Mesothelial cell of epicardium (in vitro differentiated cells): ENCODE measurements around the gene MYH10. TPM values are rescaled to one million over a fixed set of nuclear protein-coding genes. Genes with fewer than 3 reads are reported as not detected.

Experiments
- DNase-seq, 2 experiments: peaks; one replicate each; pipeline ENCODE4 v3.0.0; 2021; ENCODE audit warnings: low spot score in 2 of 2; ENCODE audit not compliant: unreplicated experiment in 2 of 2
- H3K27ac Mint-ChIP-seq: 2 replicates; pipeline ENCODE4 v1.8.0; 2021; ENCODE audit warnings: mixed read lengths
- H3K27me3 Mint-ChIP-seq: 2 replicates; pipeline ENCODE4 v1.8.0; 2021; ENCODE audit warnings: low read depth, mixed read lengths
- H3K36me3 Mint-ChIP-seq: 2 replicates; pipeline ENCODE4 v1.8.0; 2021; ENCODE audit warnings: mixed read lengths
- H3K4me1 Mint-ChIP-seq: 2 replicates; pipeline ENCODE4 v1.8.0; 2021; ENCODE audit warnings: mixed read lengths
- H3K4me3 Mint-ChIP-seq: 2 replicates; pipeline ENCODE4 v1.8.0; 2021; ENCODE audit warnings: mild to moderate bottlenecking, moderate library complexity, mixed read lengths
- H3K9me3 Mint-ChIP-seq: 2 replicates; pipeline ENCODE4 v1.8.0; 2021; ENCODE audit warnings: mixed read lengths
- CTCF ChIP-seq: fragments of 200-600 bp; sonication (generic); IDR thresholded peaks from one replicate; pipeline ENCODE4 v1.5.0; 2021; ENCODE audit warnings: antibody characterized with exemption; ENCODE audit not compliant: unreplicated experiment
- total RNA-seq: library from RNA; stranded (reverse); gene quantifications from 3 replicates; pipeline ENCODE4 v1.2.1, GENCODE V29; 2021

Gene MYH10
- total RNA-seq, 1 donor from 2014 or later = 328 TPM

DNA sequence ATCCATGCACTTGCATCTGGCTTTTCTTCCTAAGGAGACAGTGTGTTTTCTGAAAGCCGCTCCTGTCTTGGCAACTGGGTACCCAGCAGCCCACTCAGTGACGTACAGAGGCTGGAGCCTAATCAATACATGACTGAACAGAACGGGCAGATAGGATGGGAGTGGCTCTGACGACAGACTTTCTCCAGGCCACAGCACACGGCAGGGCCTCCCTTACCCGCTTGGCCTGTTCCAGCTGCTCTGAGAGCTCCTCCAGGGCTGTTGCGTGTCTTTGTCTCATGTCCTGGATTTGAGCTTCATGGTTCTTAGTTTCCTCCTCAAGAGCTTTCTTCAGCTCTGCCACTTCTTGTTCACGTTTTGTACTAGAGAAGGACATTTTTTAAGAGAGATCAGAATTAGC is 129.9 kb downstream of the MYH10 start:
- Mint-ChIP-seq H3K4me1 (no peaks in the 10 kb centered on the region), H3K27ac (no peak overlapping the region), H3K4me3 (no peak overlapping the region), H3K27me3 (no peaks in the 10 kb centered on the region), H3K9me3 (no peaks in the 10 kb centered on the region), H3K36me3 (peaks cover 39% of the 10 kb centered on the region)
- no peak for TF ChIP-seq CTCF
- no peak for DNase-seq

DNA sequence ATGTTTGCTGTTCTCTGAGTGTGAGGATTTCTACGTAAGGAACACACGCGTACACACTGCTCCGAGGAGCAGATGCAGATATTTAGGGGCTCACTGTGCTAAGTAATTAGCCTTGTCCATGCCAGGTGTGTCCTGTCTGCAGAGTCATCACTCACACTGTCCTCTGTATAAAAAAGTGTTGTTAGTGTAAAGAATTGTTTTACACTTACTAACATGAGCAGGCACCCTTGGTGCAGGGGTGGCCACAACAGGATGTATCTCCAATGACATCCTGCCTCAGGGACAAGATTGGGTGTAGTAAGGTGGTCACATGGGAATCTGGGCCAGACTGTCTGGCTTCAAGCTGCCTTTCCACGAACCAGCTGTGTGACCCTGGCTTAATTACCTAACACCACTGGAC is 130.9 kb downstream of the MYH10 start:
- no peak for DNase-seq
- Mint-ChIP-seq H3K9me3 (no peaks in the 10 kb centered on the region), H3K27ac (no peak overlapping the region), H3K27me3 (no peaks in the 10 kb centered on the region), H3K36me3 (peaks cover 35% of the 10 kb centered on the region), H3K4me1 (no peaks in the 10 kb centered on the region), H3K4me3 (no peak overlapping the region)
- TF ChIP-seq CTCF = no peak

DNA sequence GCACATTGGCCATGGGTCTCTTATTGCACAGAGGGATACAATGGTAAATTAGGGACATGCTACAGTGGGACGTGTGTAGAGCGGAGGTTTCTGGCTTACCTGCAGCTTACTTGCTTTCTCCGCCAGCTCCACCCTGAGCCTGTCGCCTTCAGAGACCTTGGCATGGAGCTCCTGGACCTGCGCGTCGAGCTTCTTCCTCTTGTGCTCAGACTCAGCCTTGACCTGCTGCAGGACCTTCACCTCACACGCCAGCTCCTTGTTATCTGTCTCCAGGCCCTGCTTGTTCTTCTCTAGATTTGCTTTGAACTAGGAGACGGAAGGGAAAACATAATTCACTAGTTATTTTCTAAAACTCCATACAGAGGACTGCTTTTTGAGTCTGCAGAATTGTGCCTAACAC is 131.4 kb downstream of the MYH10 start:
- Mint-ChIP-seq H3K4me1 (no peaks in the 10 kb centered on the region), H3K27ac (no peak overlapping the region), H3K27me3 (no peaks in the 10 kb centered on the region), H3K4me3 (no peak overlapping the region), H3K36me3 (peaks cover 35% of the 10 kb centered on the region), H3K9me3 (no peaks in the 10 kb centered on the region)
- TF ChIP-seq CTCF = no peak
- DNase-seq = no peak

DNA sequence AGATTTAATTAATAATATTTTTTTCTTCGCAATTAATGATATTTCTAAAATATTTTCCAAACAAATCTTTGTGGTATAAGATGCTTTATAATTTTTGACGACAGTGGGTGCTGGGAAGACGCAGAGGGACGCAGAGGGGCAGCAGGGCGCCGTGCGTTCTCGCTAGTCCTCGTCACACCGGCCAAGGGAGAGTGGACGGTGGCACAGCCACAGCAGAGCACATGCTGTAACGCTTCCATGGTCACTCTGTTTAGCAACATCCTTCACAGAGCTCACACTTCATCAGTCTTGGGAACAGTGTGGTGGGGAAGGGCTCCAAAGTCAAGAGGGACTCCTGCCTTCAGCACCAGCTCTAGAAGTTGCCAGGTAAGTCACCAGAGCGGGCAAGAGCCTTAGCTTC is 134.4 kb downstream of the MYH10 start:
- Mint-ChIP-seq H3K4me3 (no peak overlapping the region), H3K9me3 (no peaks in the 10 kb centered on the region), H3K27me3 (no peaks in the 10 kb centered on the region), H3K27ac (no peak overlapping the region), H3K36me3 (peaks cover 48% of the 10 kb centered on the region), H3K4me1 (no peaks in the 10 kb centered on the region)
- DNase-seq = no peak
- no peak for TF ChIP-seq CTCF

DNA sequence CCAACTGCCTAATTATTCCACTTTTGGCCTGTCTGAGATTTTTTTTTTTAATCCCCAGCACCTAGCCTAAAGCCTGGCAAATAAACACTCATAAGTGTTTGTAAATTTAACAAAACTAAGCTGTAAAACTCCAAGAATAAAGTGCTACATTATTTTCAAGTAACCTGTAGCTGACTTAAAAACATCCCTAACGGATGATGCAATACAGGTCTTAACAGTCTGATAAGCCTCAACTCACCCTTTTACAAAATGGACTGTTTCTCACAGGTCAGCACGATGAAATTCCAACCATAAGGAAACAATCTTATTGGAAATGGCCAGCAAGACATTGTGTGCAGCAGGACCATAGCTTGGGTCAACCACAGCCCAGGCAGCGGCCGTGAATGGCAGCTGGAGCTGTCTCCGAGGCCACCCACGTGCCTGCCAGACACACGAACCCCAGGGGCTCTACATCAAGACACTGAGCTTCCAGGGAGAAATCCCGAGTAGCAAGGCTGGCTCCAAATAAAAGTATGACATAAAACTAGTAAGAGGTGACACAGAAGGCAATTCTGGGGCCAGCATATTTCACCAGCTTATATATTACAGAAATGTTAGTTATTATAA is 135.9 kb downstream of the MYH10 start:
- H3K27ac Mint-ChIP-seq = peak overlapping the region; percentile 51
- no peaks in the 10 kb centered on the region for H3K4me1 Mint-ChIP-seq
- DNase-seq = no peak
- H3K36me3 Mint-ChIP-seq = peaks cover 49% of the 10 kb centered on the region
- no peaks in the 10 kb centered on the region for H3K9me3 Mint-ChIP-seq
- TF ChIP-seq CTCF = no peak
- no peaks in the 10 kb centered on the region for H3K27me3 Mint-ChIP-seq
- no peak overlapping the region for H3K4me3 Mint-ChIP-seq

GRCh38 chr17:8494021-8494420 is 136.5 kb downstream of the MYH10 start:
- Mint-ChIP-seq H3K4me3 (no peak overlapping the region), H3K27me3 (no peaks in the 10 kb centered on the region), H3K36me3 (peaks cover 48% of the 10 kb centered on the region), H3K9me3 (no peaks in the 10 kb centered on the region), H3K4me1 (no peaks in the 10 kb centered on the region), H3K27ac (peak overlapping the region; percentile 51)
- no peak for DNase-seq
- no peak for TF ChIP-seq CTCF
